ENCODE measurements around the gene KIAA1755. TPM values are rescaled to one million over a fixed set of nuclear protein-coding genes. Genes with fewer than 3 reads are reported as not detected.

KIAA1755 gene
- polyA plus RNA-seq, 1 donor from 2014 or later, result not detected

GRCh38 chr20:38307371-38308046, 47.0 kb upstream of the KIAA1755 start:
- Histone ChIP-seq H3K4me2 (ENCODE audit: low read length) (no peak overlapping the region), H2AFZ (ENCODE audit: low read depth, low read length) (no peak overlapping the region), H3K9me2 (ENCODE audit: insufficient read depth, low read length) (no peaks in the 10 kb centered on the region), H3K9me3 (ENCODE audit: low read length) (no peaks in the 10 kb centered on the region), H3K27me3 (ENCODE audit: insufficient read depth, low read depth, low read length) (no peaks in the 10 kb centered on the region), H3K4me3 (ENCODE audit: low read length) (no peak overlapping the region), H3K27ac (ENCODE audit: low read length) (no peak overlapping the region), H3F3A (ENCODE audit: insufficient read depth, low read length, poor library complexity, severe bottlenecking) (no peaks in the 10 kb centered on the region), H3K79me2 (replicated peaks; ENCODE audit: insufficient read depth, low read length) (no peaks in the 10 kb centered on the region), H3K9ac (ENCODE audit: low read length) (no peak overlapping the region), H3K36me3 (ENCODE audit: insufficient read depth, low read length) (no peaks in the 10 kb centered on the region), H4K20me1 (ENCODE audit: insufficient read depth) (no peaks in the 10 kb centered on the region)
- TF ChIP-seq REST (IDR thresholded peaks at IDR 0.05; ENCODE audit: borderline replicate concordance) (no peak), RAD21 (conservative IDR thresholded peaks at IDR 0.05) (no peak), EP300 (conservative IDR thresholded peaks at IDR 0.05; ENCODE audit: poor library complexity, severe bottlenecking) (no peak), SMC3 (conservative IDR thresholded peaks at IDR 0.05; ENCODE audit: poor library complexity) (no peak), CTCF (IDR thresholded peaks at IDR 0.05; ENCODE audit: poor library complexity, severe bottlenecking) (no peak), TAF1 (IDR thresholded peaks at IDR 0.05; ENCODE audit: low read depth) (no peak)

GRCh38 chr20:38306379-38306778, 45.8 kb upstream of the KIAA1755 start:
- Histone ChIP-seq H3K9me3 (ENCODE audit: low read length) (no peaks in the 10 kb centered on the region), H3K79me2 (replicated peaks; ENCODE audit: insufficient read depth, low read length) (no peaks in the 10 kb centered on the region), H3K4me2 (ENCODE audit: low read length) (no peak overlapping the region), H3F3A (ENCODE audit: insufficient read depth, low read length, poor library complexity, severe bottlenecking) (no peaks in the 10 kb centered on the region), H3K36me3 (ENCODE audit: insufficient read depth, low read length) (no peaks in the 10 kb centered on the region), H3K9ac (ENCODE audit: low read length) (no peak overlapping the region), H2AFZ (ENCODE audit: low read depth, low read length) (no peak overlapping the region), H3K9me2 (ENCODE audit: insufficient read depth, low read length) (no peaks in the 10 kb centered on the region), H3K27me3 (ENCODE audit: insufficient read depth, low read depth, low read length) (no peaks in the 10 kb centered on the region), H4K20me1 (ENCODE audit: insufficient read depth) (no peaks in the 10 kb centered on the region), H3K4me3 (ENCODE audit: low read length) (no peak overlapping the region), H3K27ac (ENCODE audit: low read length) (no peak overlapping the region)
- no peak for TF ChIP-seq RAD21 (conservative IDR thresholded peaks at IDR 0.05)
- no peak for TF ChIP-seq SMC3 (conservative IDR thresholded peaks at IDR 0.05; ENCODE audit: poor library complexity)
- no peak for TF ChIP-seq POLR2AphosphoS5 (IDR thresholded peaks at IDR 0.05)
- TF ChIP-seq TAF1 (IDR thresholded peaks at IDR 0.05; ENCODE audit: low read depth), result no peak
- no peak for TF ChIP-seq REST (IDR thresholded peaks at IDR 0.05; ENCODE audit: borderline replicate concordance)
- no peak for TF ChIP-seq EP300 (conservative IDR thresholded peaks at IDR 0.05; ENCODE audit: poor library complexity, severe bottlenecking)
- TF ChIP-seq MXI1 (conservative IDR thresholded peaks at IDR 0.05; ENCODE audit: poor library complexity, severe bottlenecking), result no peak
- TF ChIP-seq EZH2 (IDR thresholded peaks at IDR 0.05; ENCODE audit: borderline replicate concordance, insufficient read depth, low read length, poor library complexity, severe bottlenecking), result no peak
- TF ChIP-seq CTCF (IDR thresholded peaks at IDR 0.05; ENCODE audit: poor library complexity, severe bottlenecking), result no peak

Data from neural cell (in vitro differentiated cells).